GM18951 (cell line): ENCODE data around the gene RHBDL1.

Experiments used
- POLR2A ChIP-seq: IDR thresholded peaks from 4 replicates; pipeline ENCODE4 v1.6.1; 2011; ENCODE audit warnings: mild to moderate bottlenecking; ENCODE audit not compliant: insufficient read length, insufficient read depth; ENCODE audit errors: extremely low read depth
- in situ Hi-C: fragments of 300-500 bp; cut with MboI; formaldehyde crosslinking; loops from one replicate; pipeline ENCODE4 v1.12.0; 2022; ENCODE audit warnings: low sequenced_read_pairs, mixed read lengths, inconsistent platforms; ENCODE audit not compliant: unreplicated experiment

RHBDL1 gene

DNA sequence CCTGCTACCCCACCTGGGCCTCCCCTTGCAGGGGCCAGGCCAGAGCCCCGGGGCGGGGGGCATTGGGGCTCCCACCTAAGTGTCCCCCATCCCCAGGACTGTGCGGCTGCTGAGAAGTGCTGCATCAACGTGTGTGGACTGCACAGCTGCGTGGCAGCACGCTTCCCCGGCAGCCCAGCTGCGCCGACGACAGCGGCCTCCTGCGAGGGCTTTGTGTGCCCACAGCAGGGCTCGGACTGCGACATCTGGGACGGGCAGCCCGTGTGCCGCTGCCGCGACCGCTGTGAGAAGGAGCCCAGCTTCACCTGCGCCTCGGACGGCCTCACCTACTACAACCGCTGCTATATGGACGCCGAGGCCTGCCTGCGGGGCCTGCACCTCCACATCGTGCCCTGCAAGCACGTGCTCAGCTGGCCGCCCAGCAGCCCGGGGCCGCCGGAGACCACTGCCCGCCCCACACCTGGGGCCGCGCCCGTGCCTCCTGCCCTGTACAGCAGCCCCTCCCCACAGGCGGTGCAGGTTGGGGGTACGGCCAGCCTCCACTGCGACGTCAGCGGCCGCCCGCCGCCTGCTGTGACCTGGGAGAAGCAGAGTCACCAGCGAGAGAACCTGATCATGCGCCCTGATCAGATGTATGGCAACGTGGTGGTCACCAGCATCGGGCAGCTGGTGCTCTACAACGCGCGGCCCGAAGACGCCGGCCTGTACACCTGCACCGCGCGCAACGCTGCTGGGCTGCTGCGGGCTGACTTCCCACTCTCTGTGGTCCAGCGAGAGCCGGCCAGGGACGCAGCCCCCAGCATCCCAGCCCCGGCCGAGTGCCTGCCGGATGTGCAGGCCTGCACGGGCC lies 42.8 kb upstream of the RHBDL1 start:
- TF ChIP-seq POLR2A = no peak
- in situ Hi-C loops = no loop called here

DNA sequence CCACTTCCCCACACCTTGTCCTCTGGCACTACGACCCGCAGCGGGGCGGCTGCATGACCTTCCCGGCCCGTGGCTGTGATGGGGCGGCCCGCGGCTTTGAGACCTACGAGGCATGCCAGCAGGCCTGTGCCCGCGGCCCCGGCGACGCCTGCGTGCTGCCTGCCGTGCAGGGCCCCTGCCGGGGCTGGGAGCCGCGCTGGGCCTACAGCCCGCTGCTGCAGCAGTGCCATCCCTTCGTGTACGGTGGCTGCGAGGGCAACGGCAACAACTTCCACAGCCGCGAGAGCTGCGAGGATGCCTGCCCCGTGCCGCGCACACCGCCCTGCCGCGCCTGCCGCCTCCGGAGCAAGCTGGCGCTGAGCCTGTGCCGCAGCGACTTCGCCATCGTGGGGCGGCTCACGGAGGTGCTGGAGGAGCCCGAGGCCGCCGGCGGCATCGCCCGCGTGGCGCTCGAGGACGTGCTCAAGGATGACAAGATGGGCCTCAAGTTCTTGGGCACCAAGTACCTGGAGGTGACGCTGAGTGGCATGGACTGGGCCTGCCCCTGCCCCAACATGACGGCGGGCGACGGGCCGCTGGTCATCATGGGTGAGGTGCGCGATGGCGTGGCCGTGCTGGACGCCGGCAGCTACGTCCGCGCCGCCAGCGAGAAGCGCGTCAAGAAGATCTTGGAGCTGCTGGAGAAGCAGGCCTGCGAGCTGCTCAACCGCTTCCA lies 42.0 kb upstream of the RHBDL1 start:
- in situ Hi-C loops = no loop called here
- TF ChIP-seq POLR2A = no peak

DNA sequence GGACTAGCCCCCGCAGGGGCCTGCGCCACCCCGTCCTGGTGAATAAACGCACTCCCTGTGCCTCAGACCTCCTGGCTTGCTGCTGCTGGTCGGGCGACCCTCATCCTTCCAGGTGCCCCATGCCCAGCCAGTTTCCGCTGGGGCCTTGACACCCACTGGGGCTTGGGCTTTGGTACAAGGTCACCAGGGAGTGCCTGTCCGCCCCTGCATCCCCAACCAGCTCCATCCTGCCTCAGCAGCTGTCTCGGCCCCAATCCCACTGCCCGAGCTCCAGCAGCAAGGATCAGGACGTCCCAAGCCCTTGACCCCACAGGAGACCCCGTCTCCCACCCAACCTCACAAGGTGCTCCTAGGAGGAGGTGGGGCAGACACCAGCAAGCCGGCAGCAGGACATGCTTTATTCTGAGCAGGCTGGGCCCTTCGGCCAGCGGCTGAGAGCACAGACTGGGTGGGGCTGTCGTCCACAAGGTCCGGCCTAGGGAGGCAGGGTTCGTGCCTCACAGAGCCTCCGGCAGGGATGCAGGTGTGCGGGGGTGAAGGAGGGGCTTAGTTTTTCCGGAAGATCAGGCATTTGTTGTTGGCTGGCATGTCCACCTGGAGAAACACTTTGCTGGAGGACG lies 41.3 kb upstream of the RHBDL1 start:
- no peak for TF ChIP-seq POLR2A
- in situ Hi-C loops = no loop called here

DNA sequence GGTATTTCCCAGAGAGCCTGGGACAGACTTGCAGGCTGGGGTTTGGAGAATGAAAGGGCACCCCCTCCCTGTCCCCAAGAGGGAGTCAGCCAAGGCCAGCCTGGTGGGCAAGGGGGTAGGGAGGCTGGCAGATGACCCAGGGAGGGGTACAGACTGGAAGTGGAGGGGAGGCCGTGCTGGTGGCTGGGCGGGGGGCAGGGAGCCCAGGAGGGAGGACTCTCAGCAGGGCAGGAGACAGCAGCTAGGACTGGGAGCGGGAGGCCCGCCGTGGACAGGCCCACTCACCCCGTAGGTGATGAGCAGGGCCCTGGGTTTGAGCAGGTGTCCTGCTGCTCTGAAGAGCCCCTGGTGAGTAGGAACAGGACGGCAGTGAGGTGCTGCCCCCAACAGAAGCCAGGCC lies 40.5 kb upstream of the RHBDL1 start:
- in situ Hi-C loops = no loop called here
- TF ChIP-seq POLR2A = no peak

DNA sequence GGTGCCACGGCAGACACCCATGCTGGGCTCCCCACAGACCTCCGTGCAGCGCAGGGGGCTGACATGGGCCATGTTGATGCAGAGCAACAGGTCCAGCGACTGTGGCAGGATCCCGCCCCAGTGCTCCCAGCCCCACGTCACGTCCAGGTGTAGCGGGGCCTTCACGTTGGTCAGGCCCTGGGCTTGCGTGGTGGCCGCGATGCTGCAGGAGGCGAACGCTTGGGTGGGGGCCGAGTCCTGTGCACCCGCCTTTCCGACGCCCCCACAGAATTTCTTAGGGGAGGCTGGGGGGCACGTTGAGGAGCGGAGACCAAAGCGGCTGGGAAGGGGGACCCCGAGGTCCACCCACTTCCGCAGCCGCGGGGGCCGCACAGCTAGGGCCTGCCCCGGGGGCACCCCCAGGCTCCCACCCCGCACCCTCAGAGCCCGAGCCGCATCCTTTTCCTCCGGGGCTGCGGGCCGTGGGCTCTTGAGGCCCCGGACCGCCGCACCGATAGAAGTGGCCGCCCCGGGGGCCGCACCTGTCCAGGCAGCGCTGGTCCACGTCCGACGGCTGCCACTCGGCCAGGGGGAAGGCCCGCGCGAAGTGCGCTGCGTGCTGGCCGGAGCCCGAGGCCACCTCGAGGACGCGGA lies 39.8 kb upstream of the RHBDL1 start:
- no peak for TF ChIP-seq POLR2A
- in situ Hi-C loops = no loop called here

DNA sequence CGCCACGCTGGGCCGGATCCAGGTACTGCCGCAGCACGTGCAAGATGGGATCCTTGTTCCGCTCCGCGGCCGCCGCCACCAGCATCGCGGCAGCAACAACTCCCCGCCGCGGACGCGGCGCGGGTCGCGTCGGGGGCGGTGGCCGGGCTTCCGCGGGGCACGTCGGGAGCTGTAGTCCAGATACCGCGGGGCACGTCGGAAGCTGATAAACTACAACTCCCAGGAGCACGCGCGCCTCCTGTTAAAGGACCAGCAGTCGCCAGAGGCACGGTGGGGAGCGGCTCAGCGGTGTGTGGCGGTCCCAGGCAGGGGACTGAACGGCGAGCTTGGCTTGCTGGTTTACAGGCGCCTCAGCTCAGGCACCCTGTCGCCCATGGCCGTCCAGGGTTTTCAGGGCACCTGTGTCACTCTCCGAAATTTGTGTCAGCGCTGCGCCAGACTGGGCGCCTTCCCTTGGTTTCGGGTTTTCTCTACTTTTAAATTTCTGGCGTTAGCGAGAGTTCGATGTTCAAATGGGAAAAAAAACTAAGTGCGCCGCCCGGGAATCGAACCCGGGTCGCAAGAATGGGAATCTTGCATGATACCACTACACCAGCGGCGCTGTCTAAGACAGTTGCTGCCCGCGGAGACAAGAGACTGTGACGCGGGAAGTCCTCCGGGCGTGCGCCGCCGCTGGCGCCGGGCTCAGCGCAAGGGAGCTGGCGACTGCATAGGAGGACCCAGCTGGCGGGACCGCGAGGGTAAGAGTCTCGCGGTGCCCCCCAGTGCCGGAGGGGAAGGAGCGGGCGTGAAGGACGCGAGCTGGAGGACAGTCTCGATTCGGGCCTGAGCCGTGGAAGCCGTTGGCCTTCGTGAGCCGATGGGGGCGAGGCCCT lies 39.0 kb upstream of the RHBDL1 start, which contains the start of gene METTL26:
Gene METTL26, minus strand, starts transcription at position 100 of the 875 bp plus-strand sequence. Its CDS starts 15 bp downstream, at position 85.
- TF ChIP-seq POLR2A = peak; percentile 87
- in situ Hi-C loops = no loop called here

DNA sequence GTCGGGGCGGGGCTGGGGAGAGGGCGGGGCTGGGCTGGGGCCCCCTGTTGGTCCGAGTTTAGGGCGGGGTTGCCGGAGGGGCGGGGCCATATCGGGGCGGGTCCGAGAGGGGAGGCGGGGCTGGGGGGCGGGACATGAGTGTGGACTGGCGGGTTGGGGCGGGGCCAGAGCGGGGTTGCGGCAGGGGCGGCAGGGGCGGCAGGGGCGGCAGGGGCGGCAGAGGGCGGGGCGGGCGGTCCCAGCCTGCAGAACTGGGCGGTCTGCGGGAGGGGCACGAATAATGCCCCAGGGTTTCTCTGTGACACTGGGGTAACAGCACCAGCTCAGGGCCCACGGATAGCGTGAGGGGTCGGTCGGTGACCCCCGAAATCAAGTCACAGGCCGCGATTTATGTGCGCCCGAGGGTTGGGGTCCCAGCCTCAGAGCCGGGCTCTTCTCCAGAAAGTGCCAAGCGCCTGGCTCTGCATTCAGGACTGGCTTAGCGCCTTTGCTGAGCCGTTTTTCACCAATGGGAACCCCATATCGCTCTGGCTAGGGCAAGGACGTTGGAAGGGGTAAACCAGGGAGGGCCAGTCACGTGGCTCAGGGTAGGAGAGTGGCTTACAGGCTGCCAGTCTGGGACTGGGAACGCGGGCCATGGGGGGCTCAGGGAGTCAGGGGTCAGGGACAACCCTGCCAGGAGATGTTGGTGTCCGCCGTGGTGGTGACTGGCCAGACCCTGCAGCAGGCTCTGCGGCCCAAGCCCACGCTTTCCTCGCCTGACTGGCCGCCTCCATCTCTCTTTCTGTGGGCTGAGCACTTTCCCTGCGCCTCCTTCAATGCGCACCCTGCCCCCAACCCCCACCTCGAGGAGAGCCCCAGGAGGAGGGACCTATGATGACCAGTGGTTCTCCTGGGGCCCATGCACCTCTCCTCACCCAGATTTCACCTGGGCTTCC lies 38.1 kb upstream of the RHBDL1 start:
- in situ Hi-C loops = no loop called here
- TF ChIP-seq POLR2A = no peak

DNA sequence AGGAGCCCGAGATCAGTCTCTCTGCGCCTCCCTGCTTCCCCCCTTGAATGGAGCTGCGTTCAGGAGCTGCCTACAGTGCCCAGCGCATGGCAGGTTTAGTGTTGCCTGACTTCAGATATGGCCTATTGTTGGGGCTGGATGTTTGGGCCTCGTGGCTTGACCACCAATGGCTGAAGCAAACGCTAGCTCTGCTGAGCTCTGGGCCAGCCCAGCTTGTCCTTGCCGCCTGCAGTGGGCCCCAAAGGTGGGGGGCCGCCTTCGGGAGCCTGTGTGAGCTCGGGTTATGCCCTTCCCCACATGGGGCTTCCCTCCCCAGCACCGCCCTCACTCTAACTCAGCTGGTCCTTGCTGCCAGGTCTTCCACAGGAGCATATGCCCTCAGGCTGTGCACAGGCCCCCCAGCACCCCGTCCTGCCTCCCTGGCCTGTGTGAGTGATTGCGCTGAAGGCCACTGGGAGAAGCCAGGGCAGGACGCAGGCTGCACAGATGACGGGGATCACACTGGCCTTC lies 37.4 kb upstream of the RHBDL1 start:
- in situ Hi-C loops = no loop called here
- TF ChIP-seq POLR2A = no peak

DNA sequence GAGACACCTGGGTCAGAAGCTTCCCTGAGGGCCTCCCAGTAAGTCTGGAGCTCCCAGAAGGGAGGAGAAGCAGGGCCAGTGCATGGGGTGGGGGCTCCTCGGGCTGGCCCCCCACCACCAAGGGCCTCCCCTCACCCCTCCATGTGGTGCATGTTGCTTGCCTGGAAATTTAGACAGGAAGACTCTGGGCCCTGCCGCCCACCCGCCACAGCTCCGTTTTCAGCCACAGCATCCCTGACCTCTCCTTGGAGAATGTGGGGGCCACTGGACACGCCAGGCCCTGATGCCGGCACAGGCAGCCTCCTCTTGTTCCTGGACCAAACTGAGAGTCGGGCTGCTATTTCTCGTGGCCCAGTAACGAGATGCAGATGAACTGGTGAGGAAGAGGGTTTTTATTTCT lies 36.6 kb upstream of the RHBDL1 start:
- TF ChIP-seq POLR2A = no peak
- in situ Hi-C loops = no loop called here

DNA sequence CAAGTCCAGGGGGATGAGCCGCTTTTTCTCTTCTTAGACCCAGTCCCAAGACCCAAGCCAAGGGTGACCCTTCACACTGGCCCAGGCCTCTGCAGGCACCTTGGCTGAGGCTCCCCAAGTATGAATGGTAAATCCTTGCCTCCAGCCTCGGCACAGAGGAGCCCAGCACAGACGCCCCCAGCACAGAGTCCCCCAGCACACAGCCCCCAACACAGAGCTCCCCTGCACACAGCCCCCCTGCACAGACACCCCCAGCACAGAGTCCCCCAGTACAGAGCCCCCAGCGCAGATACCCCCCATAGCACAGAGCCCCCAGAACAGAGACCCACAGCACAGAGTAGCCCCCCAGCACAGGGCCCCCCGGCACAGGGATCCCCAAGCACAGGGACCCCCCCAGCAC lies 34.9 kb upstream of the RHBDL1 start:
- TF ChIP-seq POLR2A = no peak
- in situ Hi-C loops = no loop called here
